ENCODE data around the gene CASP8AP2. TPM values are rescaled to one million over a fixed set of nuclear protein-coding genes. Genes with fewer than 3 reads are reported as not detected.

CASP8AP2 gene
- total RNA-seq, 4 donors from 2014 or later, result 8.6 to 24.0 (median 11.0) TPM

GRCh38 chr6:89859744-89860143, 30.1 kb downstream of the CASP8AP2 start:
- DNase-seq (ENCODE audit: low spot score) (no peak), ATAC-seq (ENCODE audit: low FRiP score) (no peak)
- TF ChIP-seq CTCF (IDR thresholded peaks at IDR 0.05), result no peak

- ATAC-seq (ENCODE audit: low FRiP score) (no peak), DNase-seq (ENCODE audit: low spot score) (no peak)
- TF ChIP-seq CTCF (IDR thresholded peaks at IDR 0.05), result no peak
These were observed 32.6 kb downstream of the CASP8AP2 start for GRCh38 chr6:89862273-89862672.

DNA sequence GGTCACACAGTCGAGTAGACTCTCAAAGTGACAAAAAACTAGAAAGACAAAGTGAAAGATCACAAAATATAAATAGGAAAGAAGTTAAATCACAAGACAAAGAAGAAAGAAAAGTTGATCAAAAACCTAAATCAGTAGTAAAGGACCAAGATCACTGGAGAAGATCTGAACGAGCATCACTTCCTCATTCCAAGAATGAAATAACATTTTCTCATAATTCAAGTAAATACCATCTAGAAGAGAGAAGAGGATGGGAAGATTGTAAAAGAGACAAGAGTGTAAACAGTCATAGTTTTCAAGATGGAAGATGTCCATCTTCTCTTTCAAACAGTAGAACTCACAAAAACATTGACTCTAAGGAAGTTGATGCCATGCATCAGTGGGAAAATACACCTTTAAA, 33.0 kb downstream of the CASP8AP2 start:
- ATAC-seq (ENCODE audit: low FRiP score) (no peak), DNase-seq (ENCODE audit: low spot score) (no peak)
- no peak for TF ChIP-seq CTCF (IDR thresholded peaks at IDR 0.05)

GRCh38 chr6:89866024-89866678, 36.5 kb downstream of the CASP8AP2 start:
- ATAC-seq (ENCODE audit: low FRiP score) (no peak), DNase-seq (ENCODE audit: low spot score) (no peak)
- TF ChIP-seq CTCF (IDR thresholded peaks at IDR 0.05), result no peak

- TF ChIP-seq CTCF (IDR thresholded peaks at IDR 0.05), result no peak
These were observed 44.0 kb downstream of the CASP8AP2 start for GRCh38 chr6:89873721-89874120.

GRCh38 chr6:89874438-89874837, 44.8 kb downstream of the CASP8AP2 start:
- ATAC-seq (ENCODE audit: low FRiP score) (no peak), DNase-seq (ENCODE audit: low spot score) (no peak)
- no peak for TF ChIP-seq CTCF (IDR thresholded peaks at IDR 0.05)

More at GRCh38 chr6:89873721-89874120, 44.0 kb downstream of the CASP8AP2 start:
- ATAC-seq (ENCODE audit: low FRiP score) (no peak), DNase-seq (ENCODE audit: low spot score) (no peak)

DNA sequence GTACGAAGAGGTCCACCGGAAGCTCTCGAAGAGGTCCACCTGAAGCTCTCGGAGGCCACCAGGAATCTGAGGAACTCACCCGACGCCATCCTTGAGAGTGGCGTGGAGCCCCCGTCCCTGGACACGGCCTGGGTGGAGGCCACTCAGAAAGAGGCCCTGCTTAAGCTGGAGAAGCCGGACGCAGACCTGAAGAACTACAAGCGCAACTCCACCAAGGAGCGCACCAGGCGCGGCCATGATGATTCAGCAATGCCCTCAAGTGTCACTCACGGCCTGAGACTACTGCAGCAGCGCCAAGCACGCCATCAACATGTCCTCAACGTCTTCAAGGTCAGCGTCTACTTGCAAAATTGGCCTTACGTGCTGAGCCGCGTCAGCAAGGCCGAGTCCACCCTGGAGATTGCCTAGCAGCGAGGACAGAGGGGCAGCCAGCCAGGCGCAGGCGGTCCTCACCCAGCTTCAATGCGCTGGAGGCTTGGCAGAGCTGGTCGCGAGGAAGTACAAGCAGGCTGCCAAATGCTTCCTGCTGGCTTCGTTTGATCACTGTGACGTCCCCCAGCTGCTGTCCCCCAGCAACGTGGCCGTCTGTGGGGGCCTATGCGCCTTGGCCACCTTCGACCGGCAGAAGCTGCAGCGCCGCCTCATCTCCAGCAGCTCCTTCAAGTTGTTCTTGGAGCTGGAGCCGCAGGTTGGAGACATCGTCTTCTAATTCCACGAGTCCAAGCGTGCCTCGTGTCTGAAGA, 56.9 kb downstream of the CASP8AP2 start:
- ATAC-seq (ENCODE audit: low FRiP score), result peak; percentile 37
- no peak for TF ChIP-seq CTCF (IDR thresholded peaks at IDR 0.05)

More for the DNA sequence above, 56.9 kb downstream of the CASP8AP2 start:
- DNase-seq (ENCODE audit: low spot score), result no peak
